ENCODE measurements around the gene MAPK4.

MAPK4 gene

GRCh38 chr18:50623694-50624352 is 63.9 kb downstream of the MAPK4 start:
- DNase-seq (ENCODE audit: low spot score) = no peak

GRCh38 chr18:50624981-50625380 is 65.1 kb downstream of the MAPK4 start:
- DNase-seq (ENCODE audit: low spot score) = no peak

- no peak for DNase-seq (ENCODE audit: low spot score)
Observed at GRCh38 chr18:50626317-50626716, 66.4 kb downstream of the MAPK4 start.

GRCh38 chr18:50627594-50628532 is 68.0 kb downstream of the MAPK4 start:
- DNase-seq (ENCODE audit: low spot score) = no peak

GRCh38 chr18:50628533-50628905 is 68.6 kb downstream of the MAPK4 start:
- DNase-seq (ENCODE audit: low spot score) = no peak

- no peak for DNase-seq (ENCODE audit: low spot score)
Observed at GRCh38 chr18:50629148-50629631, 69.3 kb downstream of the MAPK4 start.

GRCh38 chr18:50630895-50631294 is 71.0 kb downstream of the MAPK4 start:
- no peak for DNase-seq (ENCODE audit: low spot score)

- no peak for DNase-seq (ENCODE audit: low spot score)
Observed at GRCh38 chr18:50632895-50633515, 73.1 kb downstream of the MAPK4 start.

GRCh38 chr18:50633992-50634391 is 74.1 kb downstream of the MAPK4 start:
- DNase-seq (ENCODE audit: low spot score) = no peak

- no peak for DNase-seq (ENCODE audit: low spot score)
Observed at GRCh38 chr18:50636366-50637057, 76.6 kb downstream of the MAPK4 start.

GRCh38 chr18:50638016-50638883 is 78.4 kb downstream of the MAPK4 start:
- no peak for DNase-seq (ENCODE audit: low spot score)

- no peak for DNase-seq (ENCODE audit: low spot score)
Observed at GRCh38 chr18:50638884-50639420, 79.1 kb downstream of the MAPK4 start.

GRCh38 chr18:50639711-50640110 is 79.8 kb downstream of the MAPK4 start:
- DNase-seq (ENCODE audit: low spot score) = no peak

- no peak for DNase-seq (ENCODE audit: low spot score)
Observed at GRCh38 chr18:50642439-50642838, 82.6 kb downstream of the MAPK4 start.

- DNase-seq (ENCODE audit: low spot score) = no peak
Observed at GRCh38 chr18:50644146-50644545, 84.3 kb downstream of the MAPK4 start.

GRCh38 chr18:50644807-50645206 is 84.9 kb downstream of the MAPK4 start:
- DNase-seq (ENCODE audit: low spot score) = no peak

- no peak for DNase-seq (ENCODE audit: low spot score)
Observed at GRCh38 chr18:50647237-50647636, 87.3 kb downstream of the MAPK4 start.

- no peak for DNase-seq (ENCODE audit: low spot score)
Observed at GRCh38 chr18:50647792-50648191, 87.9 kb downstream of the MAPK4 start.

GRCh38 chr18:50649821-50650220 is 89.9 kb downstream of the MAPK4 start:
- no peak for DNase-seq (ENCODE audit: low spot score)

- no peak for DNase-seq (ENCODE audit: low spot score)
Observed at GRCh38 chr18:50651334-50651733, 91.4 kb downstream of the MAPK4 start.
